ENCODE results near the gene ISL2.
A peak's percentile ranks its signal among the peaks of the same experiment; 100 is the strongest.

Gene ISL2

GRCh38 chr15:76328106-76328696, 8.4 kb upstream of the ISL2 start:
- no peak for DNase-seq

- no peak for DNase-seq
Observed at GRCh38 chr15:76328958-76329357, 7.6 kb upstream of the ISL2 start.

- peak; percentile 73 for DNase-seq
Observed at GRCh38 chr15:76330080-76330680, 6.4 kb upstream of the ISL2 start.

- no peak for DNase-seq
Observed at GRCh38 chr15:76332796-76333195, 3.8 kb upstream of the ISL2 start.

GRCh38 chr15:76333309-76333708, 3.3 kb upstream of the ISL2 start:
- DNase-seq: no peak

GRCh38 chr15:76333720-76334437, 2.7 kb upstream of the ISL2 start:
- peak; percentile 54 for DNase-seq

- DNase-seq: no peak
Observed at GRCh38 chr15:76334438-76335306, 1.9 kb upstream of the ISL2 start.

- peak; percentile 53 for DNase-seq
Observed at GRCh38 chr15:76335307-76336253, 993 bp upstream of the ISL2 start.

GRCh38 chr15:76337059-76337695, 604 bp downstream of the ISL2 start:
- DNase-seq: peak; percentile 24

- peak; percentile 25 for DNase-seq
Observed at GRCh38 chr15:76337696-76338485, 1.3 kb downstream of the ISL2 start.

GRCh38 chr15:76338486-76339304, 2.1 kb downstream of the ISL2 start:
- peak; percentile 35 for DNase-seq

GRCh38 chr15:76339305-76340197, 3.0 kb downstream of the ISL2 start:
- peak; percentile 33 for DNase-seq

GRCh38 chr15:76340198-76340802, 3.7 kb downstream of the ISL2 start:
- peak; percentile 56 for DNase-seq

GRCh38 chr15:76340803-76341365, 4.3 kb downstream of the ISL2 start:
- peak; percentile 70 for DNase-seq

GRCh38 chr15:76341366-76342057, 4.9 kb downstream of the ISL2 start:
- DNase-seq: peak; percentile 17

- no peak for DNase-seq
Observed at GRCh38 chr15:76342058-76342381, 5.4 kb downstream of the ISL2 start.
